GM12872 (cell line): ENCODE data around the gene FHL5.

Experiments
- TF ChIP-seq, protein P1 (sequence below): IDR thresholded peaks from 3 replicates; pipeline ENCODE4 v1.5.1; 2011; ENCODE audit warnings: low read depth, mild to moderate bottlenecking, low read length, moderate library complexity; ENCODE audit not compliant: insufficient read depth

The FHL5 gene

GRCh38 chr6:96659084-96659845 lies 96.3 kb downstream of the FHL5 start:
- TF ChIP-seq, protein P1, sequence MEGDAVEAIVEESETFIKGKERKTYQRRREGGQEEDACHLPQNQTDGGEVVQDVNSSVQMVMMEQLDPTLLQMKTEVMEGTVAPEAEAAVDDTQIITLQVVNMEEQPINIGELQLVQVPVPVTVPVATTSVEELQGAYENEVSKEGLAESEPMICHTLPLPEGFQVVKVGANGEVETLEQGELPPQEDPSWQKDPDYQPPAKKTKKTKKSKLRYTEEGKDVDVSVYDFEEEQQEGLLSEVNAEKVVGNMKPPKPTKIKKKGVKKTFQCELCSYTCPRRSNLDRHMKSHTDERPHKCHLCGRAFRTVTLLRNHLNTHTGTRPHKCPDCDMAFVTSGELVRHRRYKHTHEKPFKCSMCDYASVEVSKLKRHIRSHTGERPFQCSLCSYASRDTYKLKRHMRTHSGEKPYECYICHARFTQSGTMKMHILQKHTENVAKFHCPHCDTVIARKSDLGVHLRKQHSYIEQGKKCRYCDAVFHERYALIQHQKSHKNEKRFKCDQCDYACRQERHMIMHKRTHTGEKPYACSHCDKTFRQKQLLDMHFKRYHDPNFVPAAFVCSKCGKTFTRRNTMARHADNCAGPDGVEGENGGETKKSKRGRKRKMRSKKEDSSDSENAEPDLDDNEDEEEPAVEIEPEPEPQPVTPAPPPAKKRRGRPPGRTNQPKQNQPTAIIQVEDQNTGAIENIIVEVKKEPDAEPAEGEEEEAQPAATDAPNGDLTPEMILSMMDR: no peak
